Inflammatory macrophage treated with lipopolysaccharide for 4 hours (primary cell): Measurements from ENCODE around the gene SOX6.
"Not testable (repeated sequence)": the region's sequence is repeated elsewhere in the genome, so short reads cannot be mapped to it uniquely, and the experiment has no call there.

Experiments
- DNase-seq: peaks from one replicate; pipeline ENCODE4 v3.0.0-alpha.2; 2020

The SOX6 gene

GRCh38 chr11:16180868-16181267 lies 175.5 kb downstream of the SOX6 start:
- DNase-seq: no peak

- no peak for DNase-seq
Observed at GRCh38 chr11:16179676-16180075, 176.7 kb downstream of the SOX6 start.

- no peak for DNase-seq
Observed at GRCh38 chr11:16178273-16178672, 178.1 kb downstream of the SOX6 start.

- DNase-seq: no peak
Observed at GRCh38 chr11:16177688-16178087, 178.7 kb downstream of the SOX6 start.

- DNase-seq: no peak
Observed at GRCh38 chr11:16173798-16174197, 182.5 kb downstream of the SOX6 start.

GRCh38 chr11:16171882-16172281 lies 184.5 kb downstream of the SOX6 start:
- no peak for DNase-seq

GRCh38 chr11:16169956-16170847 lies 186.1 kb downstream of the SOX6 start:
- no peak for DNase-seq

GRCh38 chr11:16169541-16169940 lies 186.8 kb downstream of the SOX6 start:
- no peak for DNase-seq

- DNase-seq: no peak
Observed at GRCh38 chr11:16167706-16168487, 188.4 kb downstream of the SOX6 start.

GRCh38 chr11:16166571-16166970 lies 189.8 kb downstream of the SOX6 start:
- no peak for DNase-seq

- DNase-seq: no peak
Observed at GRCh38 chr11:16160146-16160545, 196.2 kb downstream of the SOX6 start.

GRCh38 chr11:16158426-16158994 lies 197.8 kb downstream of the SOX6 start:
- no peak for DNase-seq

GRCh38 chr11:16157327-16157726 lies 199.0 kb downstream of the SOX6 start:
- DNase-seq: no peak

GRCh38 chr11:16155448-16155847 lies 200.9 kb downstream of the SOX6 start:
- no peak for DNase-seq

GRCh38 chr11:16154715-16155396 lies 201.5 kb downstream of the SOX6 start:
- DNase-seq: no peak

- no peak for DNase-seq
Observed at GRCh38 chr11:16153951-16154350, 202.4 kb downstream of the SOX6 start.

GRCh38 chr11:16151138-16151537 lies 205.2 kb downstream of the SOX6 start:
- DNase-seq: no peak

GRCh38 chr11:16149476-16149875 lies 206.9 kb downstream of the SOX6 start:
- DNase-seq: no peak

GRCh38 chr11:16148301-16148931 lies 207.9 kb downstream of the SOX6 start:
- DNase-seq: no peak

- DNase-seq: not testable (repeated sequence)
Observed at GRCh38 chr11:16146980-16147379, 209.4 kb downstream of the SOX6 start.

GRCh38 chr11:16141614-16142013 lies 214.7 kb downstream of the SOX6 start:
- not testable (repeated sequence) for DNase-seq

- DNase-seq: not testable (repeated sequence)
Observed at GRCh38 chr11:16141162-16141561, 215.2 kb downstream of the SOX6 start.
